Germinal center (tissue), 1 donor: ENCODE data around the gene HPS5.
A peak's percentile ranks its signal among the peaks of the same experiment; 100 is the strongest.

Experiments
- DNase-seq: peaks from one replicate; pipeline ENCODE4 v3.0.0; 2012; ENCODE audit warnings: mixed read lengths, low spot score

Gene HPS5

GRCh38 chr11:18235394-18236334 is 86.3 kb downstream of the HPS5 start:
- no peak for DNase-seq

GRCh38 chr11:18233912-18234311 is 88.0 kb downstream of the HPS5 start:
- no peak for DNase-seq

GRCh38 chr11:18230859-18231258 is 91.1 kb downstream of the HPS5 start:
- DNase-seq = no peak

- DNase-seq = peak; percentile 49
Observed at GRCh38 chr11:18229501-18229900, 92.4 kb downstream of the HPS5 start.
